OCI-M1 (cell line): ENCODE results near the gene NOTCH2.

ENCODE experiments used
- DNase-seq: peaks from one replicate; lab custom pipeline; 2025; lab: John Stamatoyannopoulos, UW

Gene NOTCH2

DNA sequence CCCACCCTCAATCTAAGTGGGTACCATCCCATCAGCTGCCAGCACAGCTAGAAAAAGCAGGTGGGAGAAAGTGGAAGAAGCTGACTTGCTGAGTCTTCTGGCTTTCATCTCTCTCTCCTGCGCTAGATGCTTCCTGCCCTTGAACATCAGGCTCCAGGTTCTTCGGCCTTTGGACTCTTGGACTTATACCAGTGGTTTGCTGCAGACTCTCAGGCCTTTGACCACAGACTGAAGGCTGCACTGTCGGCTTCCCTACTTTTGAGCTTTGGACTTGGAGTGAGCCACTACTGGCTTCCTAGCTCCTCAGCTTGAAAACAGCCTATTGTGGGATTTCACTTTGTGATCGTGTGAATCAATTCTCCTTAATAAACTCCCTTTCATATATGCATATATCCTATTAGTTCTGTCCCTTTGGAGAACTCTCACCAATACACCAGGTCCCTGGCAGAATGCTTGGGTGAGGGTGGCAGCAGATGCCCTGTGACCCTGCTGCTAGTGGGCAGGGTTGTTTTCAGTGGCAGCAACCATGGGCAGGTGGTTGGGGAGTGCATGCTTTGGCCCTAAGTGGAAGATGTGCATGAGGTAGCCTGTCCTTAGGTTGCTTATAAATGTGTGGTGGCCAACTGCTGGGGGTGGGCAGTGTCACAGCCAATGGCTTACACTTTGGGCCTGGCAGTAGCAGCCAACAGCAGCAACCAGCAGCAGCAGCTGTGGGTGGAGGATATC lies 162.4 kb downstream of the NOTCH2 start:
- no peak for DNase-seq

DNA sequence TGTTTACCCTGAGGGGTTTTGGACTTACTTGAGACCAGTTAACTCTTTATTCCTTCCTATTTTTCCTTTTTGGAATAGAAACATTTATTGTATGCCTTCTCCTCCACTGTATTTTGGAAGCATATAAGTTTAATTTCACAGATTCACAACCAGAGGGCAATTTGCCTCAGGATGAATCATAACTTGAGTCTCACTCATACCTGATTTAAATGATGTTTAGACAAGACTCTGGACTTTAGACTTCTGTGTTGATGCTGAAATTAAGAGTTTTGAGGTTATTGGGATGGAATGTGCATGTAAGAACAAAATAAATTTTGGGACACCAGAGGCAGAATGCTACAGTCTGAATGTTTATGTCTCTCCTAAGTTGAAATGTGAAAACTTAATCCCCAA lies 166.0 kb downstream of the NOTCH2 start:
- DNase-seq = no peak

DNA sequence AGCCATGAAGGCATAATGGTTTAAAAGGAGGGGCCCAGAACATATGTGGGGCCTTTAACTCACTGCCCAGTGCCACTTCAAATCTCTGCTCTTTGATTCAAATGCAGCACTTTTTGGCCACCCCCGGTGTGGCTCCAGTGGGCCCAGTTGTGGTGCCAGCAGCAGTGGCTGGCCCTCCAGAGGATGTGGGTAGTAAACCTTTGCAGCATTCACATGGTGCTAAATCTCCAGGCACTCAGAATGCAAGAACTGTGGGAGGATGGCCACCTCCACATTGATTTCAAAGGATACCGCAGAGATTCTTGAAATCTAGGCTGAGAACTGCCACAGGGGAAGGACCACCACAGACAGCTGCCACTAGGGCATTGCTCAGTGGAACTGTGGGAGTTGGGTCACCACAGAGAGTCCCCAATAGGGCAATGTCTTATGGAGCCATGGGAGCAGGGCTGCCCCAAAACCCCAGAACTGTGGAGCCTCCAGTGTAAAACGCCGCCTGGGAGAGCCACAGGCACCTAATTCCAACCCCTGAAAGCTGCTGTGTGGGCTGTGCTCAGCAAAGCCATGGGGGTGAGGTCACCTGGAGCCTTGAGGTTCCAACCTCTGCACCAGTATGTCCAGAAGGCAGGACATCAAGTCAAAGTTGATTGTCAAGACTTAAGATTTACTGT lies 166.6 kb downstream of the NOTCH2 start:
- no peak for DNase-seq

DNA sequence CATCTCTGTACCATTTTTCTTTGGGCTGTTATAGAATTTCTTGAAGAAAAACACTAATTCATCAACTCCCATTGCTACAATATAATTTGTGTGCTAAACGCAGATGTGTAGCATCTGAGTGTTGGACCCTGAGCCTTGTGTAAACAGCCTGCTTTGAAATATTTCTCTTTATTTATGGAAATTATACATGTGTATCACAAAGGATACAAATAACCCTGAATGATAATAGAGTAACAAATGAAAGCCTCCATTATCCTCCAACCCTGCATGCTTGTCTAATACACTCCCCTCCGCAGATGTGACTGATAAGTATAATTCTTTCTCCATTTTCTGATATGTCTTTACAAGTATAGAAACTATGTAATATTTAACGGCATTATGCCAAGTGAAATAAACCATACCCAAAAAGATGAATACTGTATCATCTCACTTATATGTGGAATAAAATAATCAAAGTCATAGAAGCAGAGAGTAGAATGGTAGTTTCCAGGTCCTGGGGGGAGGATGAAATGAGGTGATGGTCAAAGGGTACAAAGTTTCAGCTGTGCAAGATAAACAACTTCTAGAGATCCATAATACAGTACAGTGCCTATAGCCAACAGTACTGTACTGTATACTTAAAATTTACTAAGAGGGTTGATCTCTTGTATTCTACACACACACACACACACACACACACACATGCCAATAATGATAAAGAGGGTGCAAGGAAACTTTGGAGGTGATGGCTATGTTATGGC lies 170.3 kb downstream of the NOTCH2 start:
- no peak for DNase-seq

DNA sequence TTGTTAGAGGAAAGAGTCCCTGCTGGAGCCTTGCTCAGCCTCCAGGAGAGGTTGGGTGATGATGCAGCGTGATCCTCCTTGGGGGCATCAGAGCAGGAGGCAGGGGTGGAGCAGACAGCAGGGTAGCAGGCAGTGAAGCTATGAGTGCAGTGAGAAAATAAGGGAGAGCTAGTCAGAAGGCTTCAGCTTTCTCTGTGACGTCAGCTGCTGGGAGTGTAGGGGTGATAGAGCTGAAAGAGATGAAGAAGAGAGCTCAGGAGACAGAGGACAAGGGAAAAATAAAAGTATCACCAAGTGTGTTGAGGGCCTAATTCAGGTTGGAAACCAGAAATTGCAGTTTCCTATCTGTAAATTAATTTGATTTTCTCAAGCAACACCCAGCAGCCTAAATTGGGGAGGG lies 170.9 kb downstream of the NOTCH2 start:
- no peak for DNase-seq

DNA sequence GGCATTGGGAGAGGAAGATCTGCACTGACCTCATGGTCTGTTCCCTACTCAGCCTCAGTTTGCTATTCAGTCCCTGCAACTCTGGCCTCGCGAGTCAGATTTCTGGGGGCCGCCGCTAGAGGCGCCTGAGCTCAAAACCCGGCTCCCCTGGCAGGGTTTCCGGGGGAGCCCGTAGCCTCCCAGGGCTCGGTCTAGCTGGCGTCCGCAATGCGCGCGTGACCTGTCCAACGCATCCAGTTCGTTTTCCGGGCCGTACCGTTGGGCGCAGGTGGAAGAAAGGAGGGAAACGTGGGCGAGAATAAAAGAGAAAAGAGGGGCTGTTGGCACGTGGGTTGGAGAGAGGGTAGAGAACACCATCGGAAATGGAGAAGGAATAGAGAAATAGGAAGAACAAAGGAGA lies 173.2 kb downstream of the NOTCH2 start, which contains the start of gene ADAM30:
TSS of gene ADAM30 (minus strand) at position 213 of the 400 bp plus-strand sequence. CDS start at position 34, 179 bp downstream.
- no peak for DNase-seq

DNA sequence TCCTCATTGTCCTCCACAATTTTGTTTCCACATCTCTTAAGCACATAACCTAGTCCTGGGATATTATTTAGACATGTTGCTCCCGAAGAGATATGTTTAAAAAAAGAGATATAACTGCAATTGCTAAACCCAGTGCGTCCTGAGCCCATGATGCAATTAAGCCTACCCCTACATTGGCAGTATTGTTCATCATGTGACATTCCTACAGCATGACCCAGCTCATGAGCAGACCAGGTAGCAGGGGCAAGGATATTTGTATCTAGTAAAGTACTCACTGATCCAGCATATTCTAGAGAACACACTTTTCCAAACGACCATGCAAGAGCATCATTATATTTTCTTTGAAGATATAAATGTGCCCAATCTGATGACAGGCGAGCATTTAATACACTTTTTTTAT lies 174.4 kb downstream of the NOTCH2 start:
- DNase-seq = no peak

GRCh38 chr1:119893827-119894700 lies 175.4 kb downstream of the NOTCH2 start:
- no peak for DNase-seq

DNA sequence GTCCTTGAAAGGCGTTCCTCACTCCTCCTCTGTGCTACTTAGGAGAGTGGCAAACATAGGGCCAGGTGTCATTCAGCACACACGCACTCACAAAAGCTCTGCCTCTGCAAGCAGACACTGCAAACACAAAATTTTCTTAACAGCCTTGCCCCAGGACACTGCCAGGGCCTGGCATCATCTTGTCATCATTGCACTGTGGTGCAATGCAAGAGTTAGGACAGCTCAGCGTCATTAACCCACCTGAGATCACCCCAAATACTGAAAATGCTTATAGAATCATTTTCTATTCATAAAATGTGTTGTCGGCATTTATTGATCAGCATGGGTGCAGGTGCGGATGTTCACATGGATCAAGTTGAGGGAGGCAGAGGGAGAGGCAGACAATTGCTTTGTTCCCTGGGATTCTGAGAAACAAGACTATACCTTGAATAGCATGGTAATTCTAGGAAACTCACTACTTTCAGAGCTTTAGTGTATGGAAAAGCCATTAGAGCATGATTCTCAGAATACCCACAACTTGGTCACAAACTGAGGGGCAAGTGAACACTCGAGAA lies 176.1 kb downstream of the NOTCH2 start:
- DNase-seq = peak; percentile 83

- no peak for DNase-seq
These were observed 178.1 kb downstream of the NOTCH2 start for GRCh38 chr1:119891386-119891785.

DNA sequence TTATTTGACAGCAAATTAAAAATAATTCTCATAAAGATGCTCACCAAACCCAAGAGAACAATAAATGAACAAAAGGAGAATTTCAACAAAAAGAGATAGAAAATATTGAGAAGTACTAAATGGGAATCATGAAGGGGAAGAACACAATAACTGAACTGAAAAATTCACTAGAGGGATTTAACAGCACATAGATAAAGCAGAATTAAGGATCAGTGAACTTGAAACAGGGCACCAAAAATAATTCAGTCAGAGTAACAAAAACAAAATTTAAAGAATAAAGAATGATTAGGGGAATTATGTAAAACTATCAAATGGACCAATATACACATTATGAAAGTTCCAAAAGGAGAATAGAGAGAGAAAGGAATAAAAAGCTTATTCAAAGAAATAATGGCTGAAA lies 181.0 kb downstream of the NOTCH2 start:
- DNase-seq = no peak

DNA sequence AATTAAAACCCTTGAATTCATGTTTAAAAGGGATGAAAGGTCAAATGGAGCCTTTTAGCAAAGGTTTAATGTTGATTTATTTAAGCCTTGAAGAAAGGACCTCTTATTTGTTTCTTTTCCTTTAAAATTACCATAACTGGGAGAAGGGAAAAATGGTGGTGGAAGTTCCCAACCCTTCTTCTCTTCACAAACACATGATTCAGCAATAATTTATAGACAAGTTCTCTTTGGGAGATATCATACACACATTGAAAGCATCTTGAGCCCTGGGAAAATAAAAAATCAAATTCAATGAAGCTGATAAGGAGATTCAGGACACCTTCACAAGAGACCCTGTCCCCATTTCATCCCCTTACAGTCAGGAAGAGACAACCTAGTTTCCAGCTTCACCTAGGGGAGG lies 182.0 kb downstream of the NOTCH2 start:
- DNase-seq = no peak

DNA sequence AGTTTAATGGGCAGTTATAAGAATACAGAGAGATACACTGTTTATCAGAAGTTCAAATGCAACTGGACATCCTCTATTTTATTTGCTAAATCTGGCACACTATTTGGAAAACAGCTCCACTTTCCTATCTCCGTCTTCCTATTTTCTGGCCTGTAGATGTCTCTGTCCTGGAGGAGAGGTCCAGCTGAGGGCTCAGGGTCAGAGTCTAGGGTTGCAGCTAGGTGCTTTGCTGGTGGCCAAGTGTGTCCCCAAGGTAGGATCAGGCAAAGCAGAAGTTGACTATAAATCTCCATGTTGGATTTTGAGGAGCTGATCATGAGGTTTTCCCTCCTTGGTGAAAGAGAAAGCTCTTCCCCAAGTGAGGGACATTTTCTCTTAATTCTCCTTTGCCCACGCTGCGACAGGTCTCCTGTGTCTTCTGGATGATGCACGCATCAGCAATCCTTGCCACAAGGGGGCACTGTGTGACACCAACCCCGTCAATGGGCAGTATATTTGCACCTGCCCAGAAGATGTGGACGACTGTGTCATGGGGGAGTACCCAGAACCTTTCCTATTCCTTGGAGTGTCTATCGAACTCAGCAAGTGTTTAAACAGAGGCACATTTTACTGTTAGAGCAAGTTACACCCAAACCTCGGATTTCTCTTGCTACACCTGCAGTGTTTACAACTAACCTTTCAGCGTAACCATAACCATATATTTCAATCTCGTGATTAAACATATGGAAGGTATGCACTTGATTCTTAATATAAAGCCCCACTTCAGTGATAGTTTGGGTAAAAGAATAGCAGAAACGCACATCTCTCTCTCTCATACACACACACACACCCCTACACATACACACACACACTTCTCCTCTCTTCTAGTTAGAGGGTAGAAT lies 183.3 kb downstream of the NOTCH2 start:
- peak; percentile 79 for DNase-seq

DNA sequence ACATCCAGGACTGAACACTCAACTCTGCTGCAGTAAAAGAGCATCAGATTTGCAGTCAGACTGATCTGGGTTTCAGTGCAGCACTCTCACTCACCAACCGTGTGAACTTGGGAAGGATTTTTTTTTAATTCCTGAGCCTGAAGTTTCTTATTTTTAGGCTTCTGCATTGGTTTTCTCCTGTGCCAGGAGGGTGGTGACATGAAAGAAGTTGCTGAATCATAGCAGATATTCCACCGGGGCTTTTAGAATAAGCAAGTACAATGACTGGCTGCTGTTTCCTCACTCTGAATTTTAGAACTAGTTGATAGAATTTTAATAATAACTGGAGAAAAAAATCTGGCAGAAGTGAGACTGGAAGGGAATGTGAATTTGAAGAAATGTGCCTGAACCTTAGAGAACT lies 184.8 kb downstream of the NOTCH2 start:
- no peak for DNase-seq

DNA sequence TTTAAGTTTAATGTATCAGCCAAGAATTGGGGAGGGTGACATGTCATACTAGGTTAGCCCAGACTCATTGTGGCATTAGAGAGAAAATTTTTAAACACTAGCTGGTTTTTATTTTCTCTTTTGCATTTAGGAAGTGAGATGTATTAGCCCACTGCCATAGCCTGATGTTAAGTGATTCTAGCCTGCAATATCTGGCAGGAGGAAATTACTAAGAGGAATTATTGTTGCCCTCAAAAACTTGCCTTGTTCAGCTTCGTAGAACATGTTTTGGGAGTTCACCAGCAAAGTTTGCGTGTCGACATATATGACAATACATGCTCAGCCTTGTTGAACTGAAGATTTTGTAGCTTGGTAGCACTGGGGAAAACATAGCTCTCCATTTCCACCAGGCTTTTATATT lies 185.6 kb downstream of the NOTCH2 start:
- no peak for DNase-seq

GRCh38 chr1:119882132-119883049 lies 187.1 kb downstream of the NOTCH2 start:
- no peak for DNase-seq

GRCh38 chr1:119879510-119880434 lies 189.7 kb downstream of the NOTCH2 start:
- DNase-seq = no peak

DNA sequence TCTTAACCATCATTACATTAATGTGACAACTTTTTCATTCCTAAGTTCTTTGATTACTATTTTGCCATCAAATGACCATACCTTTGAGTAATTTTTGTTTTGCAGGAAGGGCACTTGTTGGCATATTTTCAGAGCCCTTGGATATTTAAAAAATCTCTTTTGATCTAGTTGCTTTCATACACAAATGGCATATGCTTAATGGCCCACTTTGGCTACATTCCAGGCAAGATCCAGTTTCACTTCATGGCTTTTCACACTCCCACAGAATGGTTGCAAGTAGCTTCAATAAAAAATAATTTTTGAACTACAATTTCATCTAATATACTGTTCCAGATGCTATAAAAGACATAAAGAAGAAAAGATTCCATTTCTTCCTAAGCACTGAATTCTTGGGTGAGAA lies 191.3 kb downstream of the NOTCH2 start:
- no peak for DNase-seq
